ENCODE measurements around the gene FAM20B.

Gene FAM20B

GRCh38 chr1:179048339-179049124, 22.8 kb downstream of the FAM20B start:
- DNase-seq (ENCODE audit: low read depth in 2 of 2) = no peak

- no peak for DNase-seq (ENCODE audit: low read depth in 2 of 2)
These were observed 27.1 kb downstream of the FAM20B start for GRCh38 chr1:179052776-179053175.

- no peak for DNase-seq (ENCODE audit: low read depth in 2 of 2)
These were observed 27.8 kb downstream of the FAM20B start for GRCh38 chr1:179053486-179053885.

- DNase-seq (ENCODE audit: low read depth in 2 of 2) = no peak
These were observed 30.2 kb downstream of the FAM20B start for GRCh38 chr1:179055937-179056336.

GRCh38 chr1:179058487-179059483, 33.1 kb downstream of the FAM20B start:
- DNase-seq (ENCODE audit: low read depth in 2 of 2) = no peak

- DNase-seq (ENCODE audit: low read depth in 2 of 2) = no peak
These were observed 35.9 kb downstream of the FAM20B start for GRCh38 chr1:179061360-179062282.

- DNase-seq (ENCODE audit: low read depth in 2 of 2) = no peak
These were observed 40.8 kb downstream of the FAM20B start for GRCh38 chr1:179066471-179066870.

GRCh38 chr1:179077396-179077795, 51.7 kb downstream of the FAM20B start:
- no peak for DNase-seq (ENCODE audit: low read depth in 2 of 2)

GRCh38 chr1:179079113-179079761, 53.5 kb downstream of the FAM20B start:
- peak; percentile 14 to 47 for DNase-seq (ENCODE audit: low read depth in 2 of 2)

- peak; percentile 7 to 12 for DNase-seq (ENCODE audit: low read depth in 2 of 2)
These were observed 55.4 kb downstream of the FAM20B start for GRCh38 chr1:179080866-179081686.

- peak; percentile 64 to 69 for DNase-seq (ENCODE audit: low read depth in 2 of 2)
These were observed 56.1 kb downstream of the FAM20B start, which contains the start of gene TOR3A for GRCh38 chr1:179081687-179082332. Gene TOR3A (plus strand): TSS chr1:179082070. CDS start chr1:179082129, 59 bp downstream.

GRCh38 chr1:179082333-179082998, 56.8 kb downstream of the FAM20B start:
- DNase-seq (ENCODE audit: low read depth in 2 of 2) = peak in 1 of 2 donors; percentile 7

- peak in 1 of 2 donors; percentile 11 for DNase-seq (ENCODE audit: low read depth in 2 of 2)
These were observed 57.3 kb downstream of the FAM20B start for GRCh38 chr1:179082999-179083335.

GRCh38 chr1:179083533-179083932, 57.8 kb downstream of the FAM20B start:
- no peak for DNase-seq (ENCODE audit: low read depth in 2 of 2)

GRCh38 chr1:179087665-179088064, 62.0 kb downstream of the FAM20B start:
- DNase-seq (ENCODE audit: low read depth in 2 of 2) = no peak

GRCh38 chr1:179089827-179090482, 64.3 kb downstream of the FAM20B start:
- no peak for DNase-seq (ENCODE audit: low read depth in 2 of 2)

GRCh38 chr1:179090522-179090921, 64.8 kb downstream of the FAM20B start:
- no peak for DNase-seq (ENCODE audit: low read depth in 2 of 2)

- no peak for DNase-seq (ENCODE audit: low read depth in 2 of 2)
These were observed 65.2 kb downstream of the FAM20B start for GRCh38 chr1:179090923-179091322.

Data from stimulated activated CD4-positive, alpha-beta T cell treated with anti-CD3 and anti-CD28 coated beads, Interleukin-15, amount 100 ng/mL, for 48 hours (primary cell).